ENCODE measurements around the gene FAM89A. TPM values are rescaled to one million over a fixed set of nuclear protein-coding genes. Genes with fewer than 3 reads are reported as not detected.

The FAM89A gene
- total and polyA plus RNA-seq, 9 of the 15 experiments (the other 6 are each of a cell fraction or from before 2014, with no cell fraction given) = 8.7 to 66.2 (median 43.3) TPM

DNA sequence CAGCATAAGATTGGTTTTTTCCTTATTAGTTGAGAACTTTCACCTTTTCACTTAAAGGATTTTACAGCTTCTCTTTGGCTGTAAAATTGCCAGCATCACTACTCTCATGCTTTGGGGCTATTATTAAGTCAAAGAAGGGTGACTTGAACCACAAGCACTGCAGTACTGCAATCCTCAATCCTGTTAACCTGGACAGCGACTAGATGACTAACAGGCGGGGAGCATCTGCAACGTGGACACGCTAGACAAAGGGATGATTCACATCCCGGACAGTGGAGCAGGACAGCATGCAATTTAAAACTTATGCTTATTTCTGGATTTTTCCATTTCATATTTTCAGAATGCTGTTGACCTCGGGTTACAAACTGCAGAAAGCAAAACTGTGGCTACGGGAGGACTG is 53.1 kb downstream of the FAM89A start (continued):
- TF ChIP-seq JUND (IDR thresholded peaks at IDR 0.05; ENCODE audit: borderline replicate concordance, low read depth, low read length) (no peak), JUND (tag; IDR thresholded peaks at IDR 0.05; ENCODE audit: borderline replicate concordance, low read depth, low read length) (peak; percentile 27; the same call in 1 of the 3 replicates), FOSL1 (tag; conservative IDR thresholded peaks at IDR 0.05) (peak; percentile 73), ZNF311 (CRISPR knock-in tag; IDR thresholded peaks at IDR 0.05) (no peak), FOXM1 (IDR thresholded peaks at IDR 0.05; ENCODE audit: low read depth) (no peak), FOXM1 (CRISPR knock-in tag; IDR thresholded peaks at IDR 0.05; ENCODE audit: low read depth) (no peak), ZC3H11A (IDR thresholded peaks at IDR 0.05; ENCODE audit: low read depth, low read length) (no peak), HMG20A (CRISPR knock-in tag; conservative IDR thresholded peaks at IDR 0.05) (no peak), POLR2AphosphoS2 (IDR thresholded peaks at IDR 0.05; ENCODE audit: low read length) (0 out of 2 replicates have a peak, but pooled peaks have one; percentile 2), MECOM (CRISPR knock-in tag; IDR thresholded peaks at IDR 0.05) (0 out of 2 replicates have a peak, but pooled peaks have one; percentile 46), CBFA2T2 (conservative IDR thresholded peaks at IDR 0.05) (no peak), ZNF77 (CRISPR knock-in tag; IDR thresholded peaks at IDR 0.05) (no peak), CCNT2 (IDR thresholded peaks at IDR 0.05; ENCODE audit: borderline replicate concordance, extremely low read depth, insufficient read length, low read depth, low read length) (no peak), PRPF4 (IDR thresholded peaks at IDR 0.05; ENCODE audit: insufficient read depth, low read depth, low read length, poor library complexity, severe bottlenecking) (no peak), MYC (IDR thresholded peaks at IDR 0.05; ENCODE audit: low read depth, low read length) (no peak), MYC (CRISPR knock-in tag; IDR thresholded peaks at IDR 0.05; ENCODE audit: borderline replicate concordance, low read depth) (no peak)
- TF ChIP-seq, protein P1, sequence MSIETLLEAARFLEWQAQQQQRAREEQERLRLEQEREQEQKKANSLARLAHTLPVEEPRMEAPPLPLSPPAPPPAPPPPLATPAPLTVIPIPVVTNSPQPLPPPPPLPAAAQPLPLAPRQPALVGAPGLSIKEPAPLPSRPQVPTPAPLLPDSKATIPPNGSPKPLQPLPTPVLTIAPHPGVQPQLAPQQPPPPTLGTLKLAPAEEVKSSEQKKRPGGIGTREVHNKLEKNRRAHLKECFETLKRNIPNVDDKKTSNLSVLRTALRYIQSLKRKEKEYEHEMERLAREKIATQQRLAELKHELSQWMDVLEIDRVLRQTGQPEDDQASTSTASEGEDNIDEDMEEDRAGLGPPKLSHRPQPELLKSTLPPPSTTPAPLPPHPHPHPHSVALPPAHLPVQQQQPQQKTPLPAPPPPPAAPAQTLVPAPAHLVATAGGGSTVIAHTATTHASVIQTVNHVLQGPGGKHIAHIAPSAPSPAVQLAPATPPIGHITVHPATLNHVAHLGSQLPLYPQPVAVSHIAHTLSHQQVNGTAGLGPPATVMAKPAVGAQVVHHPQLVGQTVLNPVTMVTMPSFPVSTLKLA (conservative IDR thresholded peaks at IDR 0.05) = no peak
- TF ChIP-seq, protein P2, sequence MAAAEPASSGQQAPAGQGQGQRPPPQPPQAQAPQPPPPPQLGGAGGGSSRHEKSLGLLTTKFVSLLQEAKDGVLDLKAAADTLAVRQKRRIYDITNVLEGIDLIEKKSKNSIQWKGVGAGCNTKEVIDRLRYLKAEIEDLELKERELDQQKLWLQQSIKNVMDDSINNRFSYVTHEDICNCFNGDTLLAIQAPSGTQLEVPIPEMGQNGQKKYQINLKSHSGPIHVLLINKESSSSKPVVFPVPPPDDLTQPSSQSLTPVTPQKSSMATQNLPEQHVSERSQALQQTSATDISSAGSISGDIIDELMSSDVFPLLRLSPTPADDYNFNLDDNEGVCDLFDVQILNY (CRISPR knock-in tag; IDR thresholded peaks at IDR 0.05) = no peak
- TF ChIP-seq, protein P3, sequence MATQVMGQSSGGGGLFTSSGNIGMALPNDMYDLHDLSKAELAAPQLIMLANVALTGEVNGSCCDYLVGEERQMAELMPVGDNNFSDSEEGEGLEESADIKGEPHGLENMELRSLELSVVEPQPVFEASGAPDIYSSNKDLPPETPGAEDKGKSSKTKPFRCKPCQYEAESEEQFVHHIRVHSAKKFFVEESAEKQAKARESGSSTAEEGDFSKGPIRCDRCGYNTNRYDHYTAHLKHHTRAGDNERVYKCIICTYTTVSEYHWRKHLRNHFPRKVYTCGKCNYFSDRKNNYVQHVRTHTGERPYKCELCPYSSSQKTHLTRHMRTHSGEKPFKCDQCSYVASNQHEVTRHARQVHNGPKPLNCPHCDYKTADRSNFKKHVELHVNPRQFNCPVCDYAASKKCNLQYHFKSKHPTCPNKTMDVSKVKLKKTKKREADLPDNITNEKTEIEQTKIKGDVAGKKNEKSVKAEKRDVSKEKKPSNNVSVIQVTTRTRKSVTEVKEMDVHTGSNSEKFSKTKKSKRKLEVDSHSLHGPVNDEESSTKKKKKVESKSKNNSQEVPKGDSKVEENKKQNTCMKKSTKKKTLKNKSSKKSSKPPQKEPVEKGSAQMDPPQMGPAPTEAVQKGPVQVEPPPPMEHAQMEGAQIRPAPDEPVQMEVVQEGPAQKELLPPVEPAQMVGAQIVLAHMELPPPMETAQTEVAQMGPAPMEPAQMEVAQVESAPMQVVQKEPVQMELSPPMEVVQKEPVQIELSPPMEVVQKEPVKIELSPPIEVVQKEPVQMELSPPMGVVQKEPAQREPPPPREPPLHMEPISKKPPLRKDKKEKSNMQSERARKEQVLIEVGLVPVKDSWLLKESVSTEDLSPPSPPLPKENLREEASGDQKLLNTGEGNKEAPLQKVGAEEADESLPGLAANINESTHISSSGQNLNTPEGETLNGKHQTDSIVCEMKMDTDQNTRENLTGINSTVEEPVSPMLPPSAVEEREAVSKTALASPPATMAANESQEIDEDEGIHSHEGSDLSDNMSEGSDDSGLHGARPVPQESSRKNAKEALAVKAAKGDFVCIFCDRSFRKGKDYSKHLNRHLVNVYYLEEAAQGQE (IDR thresholded peaks at IDR 0.05; ENCODE audit: borderline replicate concordance) = peak; percentile 32
- TF ChIP-seq, protein P3 (CRISPR knock-in tag; IDR thresholded peaks at IDR 0.05; ENCODE audit: low read depth) = no peak

Measured in K562 (cell line).